GM18867 (cell line): ENCODE results near the gene TNK2.

ENCODE experiments used
- ATAC-seq: cut with Tn5 transposase; IDR thresholded peaks from one replicate; pipeline ENCODE4 v1.9.1; 2021; ENCODE audit warnings: mild to moderate bottlenecking, moderate library complexity; ENCODE audit not compliant: unreplicated experiment

The TNK2 gene

GRCh38 chr3:195854628-195855294 is 53.6 kb downstream of the TNK2 start:
- no peak for ATAC-seq

GRCh38 chr3:195853996-195854395 is 54.4 kb downstream of the TNK2 start:
- ATAC-seq: no peak

GRCh38 chr3:195853036-195853435 is 55.3 kb downstream of the TNK2 start:
- no peak for ATAC-seq

- ATAC-seq: peak; percentile 87
These were observed 57.4 kb downstream of the TNK2 start for GRCh38 chr3:195850857-195851543.

- no peak for ATAC-seq
These were observed 58.9 kb downstream of the TNK2 start for GRCh38 chr3:195849322-195850074.

- ATAC-seq: no peak
These were observed 61.0 kb downstream of the TNK2 start for GRCh38 chr3:195847055-195847950.

- ATAC-seq: no peak
These were observed 62.9 kb downstream of the TNK2 start for GRCh38 chr3:195845483-195845882.

- ATAC-seq: no peak
These were observed 63.6 kb downstream of the TNK2 start for GRCh38 chr3:195844671-195845218.

- ATAC-seq: peak; percentile 12
These were observed 68.9 kb downstream of the TNK2 start for GRCh38 chr3:195839260-195840010.

- peak; percentile 84 for ATAC-seq
These were observed 69.6 kb downstream of the TNK2 start for GRCh38 chr3:195838714-195839113.

- ATAC-seq: no peak
These were observed 71.7 kb downstream of the TNK2 start for GRCh38 chr3:195836476-195837135.

- ATAC-seq: no peak
These were observed 72.6 kb downstream of the TNK2 start for GRCh38 chr3:195835791-195836190.

GRCh38 chr3:195834675-195835583 is 73.4 kb downstream of the TNK2 start:
- ATAC-seq: no peak

- no peak for ATAC-seq
These were observed 78.5 kb downstream of the TNK2 start for GRCh38 chr3:195829897-195830254.

- ATAC-seq: no peak
These were observed 79.6 kb downstream of the TNK2 start for GRCh38 chr3:195828762-195829161.

- no peak for ATAC-seq
These were observed 82.2 kb downstream of the TNK2 start for GRCh38 chr3:195825857-195826804.

- ATAC-seq: no peak
These were observed 83.2 kb downstream of the TNK2 start for GRCh38 chr3:195825191-195825588.
